K562 (cell line): ENCODE results near the gene SCTR. TPM values are rescaled to one million over a fixed set of nuclear protein-coding genes. Genes with fewer than 3 reads are reported as not detected.

ENCODE experiments used
- ASH1L ChIP-seq: fragments of 450-650 bp; IDR thresholded peaks from 2 replicates; pipeline ENCODE4 v1.6.1; 2018; ENCODE audit warnings: borderline replicate concordance, mild to moderate bottlenecking, low read depth; ENCODE audit not compliant: partially characterized antibody
- HDAC6 ChIP-seq: IDR thresholded peaks from 2 replicates; pipeline ENCODE4 v1.6.1; 2012; ENCODE audit warnings: low read depth, mild to moderate bottlenecking, control low read depth, inconsistent platforms, low read length, moderate library complexity
- JUND ChIP-seq, 2 experiments: IDR thresholded peaks; 2 replicates in 1 of 2; 3 replicates in 1 of 2; pipeline ENCODE4 v1.6.1; 2011; ENCODE audit warnings: borderline replicate concordance in 2 of 2, low read depth in 2 of 2, low read length in 2 of 2, improper control_type of control experiment in 1 of 2, missing biosample characterization in 1 of 2, missing genetic modification characterization in 1 of 2, missing genetic modification reagents in 1 of 2
- KLF1 ChIP-seq: fragments of 450-650 bp; IDR thresholded peaks from 2 replicates; pipeline ENCODE4 v1.6.1; 2016; ENCODE audit warnings: missing genetic modification characterization, missing compliant biosample characterization
- PHF8 ChIP-seq: fragments of 200-600 bp; sonication (generic); IDR thresholded peaks from 2 replicates; pipeline ENCODE4 v1.6.1; 2012; ENCODE audit warnings: mixed run types, mild to moderate bottlenecking, inconsistent platforms, low read length, moderate library complexity, borderline replicate concordance
- SMARCA4 ChIP-seq: fragments of 450-650 bp; IDR thresholded peaks from 2 replicates; pipeline ENCODE4 v1.6.1; 2016
- THRAP3 ChIP-seq: fragments of 450-650 bp; IDR thresholded peaks from 2 replicates; pipeline ENCODE4 v1.6.1; 2016; ENCODE audit warnings: mild to moderate bottlenecking, inconsistent platforms, borderline replicate concordance
- ZEB2 ChIP-seq: fragments of 450-650 bp; IDR thresholded peaks from 2 replicates; pipeline ENCODE4 v1.6.1; 2016
- ZNF140 ChIP-seq: fragments of 250-450 bp; sonication (Bioruptor Pico); IDR thresholded peaks from 2 replicates; pipeline ENCODE4 v1.8.0; 2021; ENCODE audit warnings: moderate library complexity, mild to moderate bottlenecking, inconsistent platforms
- ZNF766 ChIP-seq: fragments of 200-800 bp; sonication (Bioruptor generic); conservative IDR thresholded peaks from 2 replicates; pipeline ENCODE4 v1.6.1; 2016; ENCODE audit warnings: missing genetic modification characterization, missing compliant biosample characterization
- ZNF79 ChIP-seq: fragments of 250-450 bp; sonication (Bioruptor Pico); IDR thresholded peaks from 2 replicates; pipeline ENCODE4 v1.4.0; 2020; ENCODE audit warnings: low read depth, mild to moderate bottlenecking, moderate library complexity
- polyA plus RNA-seq, 8 experiments: library from polyadenylated mRNA; depleted of rRNA in 4 of 8; stranded (reverse) in 5 of 8; unstranded in 3 of 8; fragments of >200 nt; fragmentation: Nextera tagmentation in 2 of 8; fragmentation: Illumina TruSeq in 1 of 8; extraction: Ambion mirVana in 2 of 8; extraction: Trizol in 1 of 8; gene quantifications; 2 replicates each; pipeline versions ENCODE4 v1.2.1 to v1.2.3, GENCODE V29; 2011 to 2014; ENCODE audit warnings: inconsistent platforms in 1 of 8, missing spikeins in 1 of 8
- total RNA-seq, 7 experiments: library from RNA; depleted of rRNA in 6 of 7; stranded (reverse); fragments of >200 nt in 6 of 7; fragmentation: Illumina TruSeq in 2 of 7; extraction: Trizol in 2 of 7; gene quantifications; 2 replicates each; pipeline versions ENCODE4 v1.2.1 to v1.2.3, GENCODE V29; 2011 to 2021; ENCODE audit warnings: low replicate concordance in 1 of 7
- TF ChIP-seq, protein P1 (sequence below): fragments of 450-650 bp; IDR thresholded peaks from 2 replicates; pipeline ENCODE4 v1.6.1; 2016
- TF ChIP-seq, protein P2 (sequence below): fragments of 450-650 bp; IDR thresholded peaks from 2 replicates; pipeline ENCODE4 v1.6.1; 2016; ENCODE audit warnings: antibody characterized with exemption
- TF ChIP-seq, protein P3 (sequence below): IDR thresholded peaks from 3 replicates; pipeline ENCODE4 v1.6.1; 2011; ENCODE audit warnings: borderline replicate concordance, mild to moderate bottlenecking; ENCODE audit not compliant: insufficient read length, insufficient read depth
- TF ChIP-seq, protein P4 (sequence below), 2 experiments: fragments of 450-650 bp in 1 of 2; IDR thresholded peaks; 2 replicates each; pipeline ENCODE4 v1.6.1; 2011 to 2017; ENCODE audit warnings: low read depth in 2 of 2, antibody characterized with exemption in 1 of 2, borderline replicate concordance in 1 of 2, low read length in 1 of 2, mild to moderate bottlenecking in 1 of 2, mixed read lengths in 1 of 2; ENCODE audit not compliant: control insufficient read depth in 1 of 2
- TF ChIP-seq, protein P5 (sequence below): sonication (generic); formaldehyde crosslinking; IDR thresholded peaks from 2 replicates; pipeline ENCODE4 v1.8.1; 2022; ENCODE audit warnings: missing genetic modification reagents

The SCTR gene
- total and polyA plus RNA-seq, 9 of the 15 experiments (the other 6 are each of a cell fraction or from before 2014, with no cell fraction given) = not detected

DNA sequence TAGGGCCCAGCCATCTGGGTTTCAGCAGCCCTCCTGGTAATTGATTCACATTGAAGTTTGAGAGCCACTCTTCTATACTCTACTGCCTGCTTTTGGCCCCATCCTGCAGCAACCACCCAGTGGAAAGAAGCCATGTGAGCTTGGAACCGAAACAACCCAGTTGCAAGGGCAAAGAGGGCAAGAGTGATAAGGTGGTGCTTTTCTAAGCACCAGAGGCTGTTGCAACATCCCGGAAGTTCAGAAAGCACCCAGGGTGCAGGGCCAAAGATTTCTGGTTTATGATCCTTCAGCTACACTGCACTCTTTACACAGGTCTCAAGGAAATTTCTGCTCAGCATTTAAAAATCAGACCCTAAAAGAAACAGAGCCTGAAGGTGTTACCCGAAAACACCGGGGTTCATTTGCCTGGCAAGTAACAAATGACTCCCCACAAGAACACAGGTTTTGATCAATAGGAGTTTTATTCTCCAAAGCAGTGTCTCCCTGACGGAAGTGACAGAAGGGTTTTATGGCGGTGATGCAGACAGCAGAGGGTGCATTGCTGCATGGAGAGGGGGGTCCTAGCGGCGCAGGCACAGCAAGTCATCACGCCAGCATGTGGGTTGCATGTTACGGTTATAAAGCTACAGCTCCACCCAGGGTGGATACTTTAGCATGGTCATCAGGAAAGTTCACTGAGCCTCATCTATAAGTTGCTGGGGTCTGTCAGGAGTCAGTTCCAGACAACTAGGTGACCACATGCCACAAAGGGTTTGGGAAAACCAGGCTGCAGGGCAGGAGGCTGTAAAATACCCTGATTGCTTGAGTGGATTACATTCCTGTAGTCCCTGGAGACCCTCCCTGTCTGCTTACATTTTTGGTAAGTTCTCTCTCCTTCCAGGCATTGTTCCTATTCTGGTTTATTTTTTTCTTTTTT lies 121.4 kb downstream of the SCTR start (continued):
- TF ChIP-seq, protein P1, sequence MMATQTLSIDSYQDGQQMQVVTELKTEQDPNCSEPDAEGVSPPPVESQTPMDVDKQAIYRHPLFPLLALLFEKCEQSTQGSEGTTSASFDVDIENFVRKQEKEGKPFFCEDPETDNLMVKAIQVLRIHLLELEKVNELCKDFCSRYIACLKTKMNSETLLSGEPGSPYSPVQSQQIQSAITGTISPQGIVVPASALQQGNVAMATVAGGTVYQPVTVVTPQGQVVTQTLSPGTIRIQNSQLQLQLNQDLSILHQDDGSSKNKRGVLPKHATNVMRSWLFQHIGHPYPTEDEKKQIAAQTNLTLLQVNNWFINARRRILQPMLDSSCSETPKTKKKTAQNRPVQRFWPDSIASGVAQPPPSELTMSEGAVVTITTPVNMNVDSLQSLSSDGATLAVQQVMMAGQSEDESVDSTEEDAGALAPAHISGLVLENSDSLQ = no peak
- no peak for TF ChIP-seq SMARCA4
- TF ChIP-seq KLF1 (tag) = no peak
- no peak for TF ChIP-seq ZEB2
- no peak for TF ChIP-seq ASH1L
- TF ChIP-seq, protein P2, sequence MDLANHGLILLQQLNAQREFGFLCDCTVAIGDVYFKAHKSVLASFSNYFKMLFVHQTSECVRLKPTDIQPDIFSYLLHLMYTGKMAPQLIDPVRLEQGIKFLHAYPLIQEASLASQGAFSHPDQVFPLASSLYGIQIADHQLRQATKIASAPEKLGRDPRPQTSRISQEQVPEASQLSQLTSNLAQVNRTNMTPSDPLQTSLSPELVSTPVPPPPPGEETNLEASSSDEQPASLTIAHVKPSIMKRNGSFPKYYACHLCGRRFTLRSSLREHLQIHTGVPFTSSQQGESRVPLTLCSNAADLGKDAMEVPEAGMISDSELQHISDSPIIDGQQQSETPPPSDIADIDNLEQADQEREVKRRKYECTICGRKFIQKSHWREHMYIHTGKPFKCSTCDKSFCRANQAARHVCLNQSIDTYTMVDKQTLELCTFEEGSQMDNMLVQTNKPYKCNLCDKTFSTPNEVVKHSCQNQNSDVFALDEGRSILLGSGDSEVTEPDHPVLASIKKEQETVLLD = no peak
- TF ChIP-seq ZNF140 (CRISPR knock-in tag) = no peak
- TF ChIP-seq, protein P3, sequence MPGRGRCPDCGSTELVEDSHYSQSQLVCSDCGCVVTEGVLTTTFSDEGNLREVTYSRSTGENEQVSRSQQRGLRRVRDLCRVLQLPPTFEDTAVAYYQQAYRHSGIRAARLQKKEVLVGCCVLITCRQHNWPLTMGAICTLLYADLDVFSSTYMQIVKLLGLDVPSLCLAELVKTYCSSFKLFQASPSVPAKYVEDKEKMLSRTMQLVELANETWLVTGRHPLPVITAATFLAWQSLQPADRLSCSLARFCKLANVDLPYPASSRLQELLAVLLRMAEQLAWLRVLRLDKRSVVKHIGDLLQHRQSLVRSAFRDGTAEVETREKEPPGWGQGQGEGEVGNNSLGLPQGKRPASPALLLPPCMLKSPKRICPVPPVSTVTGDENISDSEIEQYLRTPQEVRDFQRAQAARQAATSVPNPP = no peak
- TF ChIP-seq, protein P4, sequence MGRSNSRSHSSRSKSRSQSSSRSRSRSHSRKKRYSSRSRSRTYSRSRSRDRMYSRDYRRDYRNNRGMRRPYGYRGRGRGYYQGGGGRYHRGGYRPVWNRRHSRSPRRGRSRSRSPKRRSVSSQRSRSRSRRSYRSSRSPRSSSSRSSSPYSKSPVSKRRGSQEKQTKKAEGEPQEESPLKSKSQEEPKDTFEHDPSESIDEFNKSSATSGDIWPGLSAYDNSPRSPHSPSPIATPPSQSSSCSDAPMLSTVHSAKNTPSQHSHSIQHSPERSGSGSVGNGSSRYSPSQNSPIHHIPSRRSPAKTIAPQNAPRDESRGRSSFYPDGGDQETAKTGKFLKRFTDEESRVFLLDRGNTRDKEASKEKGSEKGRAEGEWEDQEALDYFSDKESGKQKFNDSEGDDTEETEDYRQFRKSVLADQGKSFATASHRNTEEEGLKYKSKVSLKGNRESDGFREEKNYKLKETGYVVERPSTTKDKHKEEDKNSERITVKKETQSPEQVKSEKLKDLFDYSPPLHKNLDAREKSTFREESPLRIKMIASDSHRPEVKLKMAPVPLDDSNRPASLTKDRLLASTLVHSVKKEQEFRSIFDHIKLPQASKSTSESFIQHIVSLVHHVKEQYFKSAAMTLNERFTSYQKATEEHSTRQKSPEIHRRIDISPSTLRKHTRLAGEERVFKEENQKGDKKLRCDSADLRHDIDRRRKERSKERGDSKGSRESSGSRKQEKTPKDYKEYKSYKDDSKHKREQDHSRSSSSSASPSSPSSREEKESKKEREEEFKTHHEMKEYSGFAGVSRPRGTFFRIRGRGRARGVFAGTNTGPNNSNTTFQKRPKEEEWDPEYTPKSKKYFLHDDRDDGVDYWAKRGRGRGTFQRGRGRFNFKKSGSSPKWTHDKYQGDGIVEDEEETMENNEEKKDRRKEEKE (IDR thresholded peaks at IDR 0.05; ENCODE audit: borderline replicate concordance in 1 of 2, control insufficient read depth in 1 of 2, low read depth in 2 of 2, low read length in 1 of 2) = no peak
- TF ChIP-seq ZNF79 (CRISPR knock-in tag) = no peak
- no peak for TF ChIP-seq THRAP3
- TF ChIP-seq HDAC6 = no peak
- TF ChIP-seq, protein P5, sequence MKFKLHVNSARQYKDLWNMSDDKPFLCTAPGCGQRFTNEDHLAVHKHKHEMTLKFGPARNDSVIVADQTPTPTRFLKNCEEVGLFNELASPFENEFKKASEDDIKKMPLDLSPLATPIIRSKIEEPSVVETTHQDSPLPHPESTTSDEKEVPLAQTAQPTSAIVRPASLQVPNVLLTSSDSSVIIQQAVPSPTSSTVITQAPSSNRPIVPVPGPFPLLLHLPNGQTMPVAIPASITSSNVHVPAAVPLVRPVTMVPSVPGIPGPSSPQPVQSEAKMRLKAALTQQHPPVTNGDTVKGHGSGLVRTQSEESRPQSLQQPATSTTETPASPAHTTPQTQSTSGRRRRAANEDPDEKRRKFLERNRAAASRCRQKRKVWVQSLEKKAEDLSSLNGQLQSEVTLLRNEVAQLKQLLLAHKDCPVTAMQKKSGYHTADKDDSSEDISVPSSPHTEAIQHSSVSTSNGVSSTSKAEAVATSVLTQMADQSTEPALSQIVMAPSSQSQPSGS = no peak
- no peak for TF ChIP-seq PHF8
- TF ChIP-seq ZNF766 (CRISPR knock-in tag) = no peak
- no peak for TF ChIP-seq JUND (IDR thresholded peaks at IDR 0.05; ENCODE audit: borderline replicate concordance, low read depth, low read length)
- no peak for TF ChIP-seq JUND (tag; IDR thresholded peaks at IDR 0.05; ENCODE audit: borderline replicate concordance, low read depth, low read length)
